SK-N-SH (cell line): ENCODE data around the gene ZCCHC14.

Experiments used
- CTCF ChIP-seq: fragments of 200-600 bp; sonication (generic); IDR thresholded peaks from 2 replicates; pipeline ENCODE4 v1.6.1; 2017; ENCODE audit warnings: antibody characterized with exemption, mild to moderate bottlenecking, moderate library complexity
- GABPA ChIP-seq: IDR thresholded peaks from 2 replicates; pipeline ENCODE4 v1.4.0; 2012; ENCODE audit warnings: low read depth, mild to moderate bottlenecking

GRCh38 chr16:87535855-87536794 is 43.3 kb upstream of the ZCCHC14 start:
- TF ChIP-seq GABPA (no peak), CTCF (no peak)
